ENCODE measurements around the gene ASRGL1. TPM values are rescaled to one million over a fixed set of nuclear protein-coding genes. Genes with fewer than 3 reads are reported as not detected.

Gene ASRGL1
- total RNA-seq, 6 experiments from 2014 or later, result 0.36 to 0.55 (median 0.49) TPM

DNA sequence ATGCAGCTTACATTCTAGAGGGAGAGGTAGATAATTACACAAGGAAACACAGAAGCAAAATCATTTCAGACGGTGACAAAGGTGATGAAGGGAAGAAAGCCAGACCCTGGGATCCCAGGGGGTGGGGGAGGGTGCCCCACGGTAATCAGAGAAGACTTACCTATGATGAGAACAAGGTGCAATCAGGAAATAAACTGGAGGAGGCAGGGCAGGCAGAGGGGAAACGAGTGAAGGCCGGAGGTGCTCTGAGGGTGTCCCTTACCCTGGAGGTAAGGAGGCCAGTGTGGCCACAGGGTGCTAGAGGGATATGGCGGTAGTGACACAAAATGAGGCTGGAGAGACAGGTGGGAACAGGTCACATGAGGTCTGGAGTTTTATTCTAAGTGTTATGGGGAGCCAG is 67.7 kb downstream of the ASRGL1 start:
- no peak for TF ChIP-seq CTCF (IDR thresholded peaks at IDR 0.05)
- H3K27me3 Mint-ChIP-seq (ENCODE audit: insufficient read depth), result peaks cover 26% of the 10 kb centered on the region
- H3K36me3 Mint-ChIP-seq (ENCODE audit: low read depth), result no peaks in the 10 kb centered on the region
- H3K4me1 Mint-ChIP-seq (ENCODE audit: low read depth), result peaks cover 18% of the 10 kb centered on the region
- H3K27ac Mint-ChIP-seq, result no peak overlapping the region
- DNase-seq, result no peak
- H3K9me3 Mint-ChIP-seq, result no peaks in the 10 kb centered on the region
- no peak overlapping the region for H3K4me3 Mint-ChIP-seq

GRCh38 chr11:62406034-62406433 is 68.8 kb downstream of the ASRGL1 start:
- no peak overlapping the region for H3K4me3 Mint-ChIP-seq
- H3K4me1 Mint-ChIP-seq (ENCODE audit: low read depth), result peaks cover 9% of the 10 kb centered on the region
- no peaks in the 10 kb centered on the region for H3K36me3 Mint-ChIP-seq (ENCODE audit: low read depth)
- H3K27ac Mint-ChIP-seq, result no peak overlapping the region
- H3K9me3 Mint-ChIP-seq, result no peaks in the 10 kb centered on the region
- peaks cover 26% of the 10 kb centered on the region for H3K27me3 Mint-ChIP-seq (ENCODE audit: insufficient read depth)
- no peak for DNase-seq
- no peak for TF ChIP-seq CTCF (IDR thresholded peaks at IDR 0.05)

- no peak for DNase-seq
- Mint-ChIP-seq H3K4me3 (no peak overlapping the region), H3K4me1 (ENCODE audit: low read depth) (no peaks in the 10 kb centered on the region), H3K36me3 (ENCODE audit: low read depth) (no peaks in the 10 kb centered on the region), H3K27ac (no peak overlapping the region), H3K9me3 (no peaks in the 10 kb centered on the region), H3K27me3 (ENCODE audit: insufficient read depth) (peaks cover 20% of the 10 kb centered on the region)
- TF ChIP-seq CTCF (IDR thresholded peaks at IDR 0.05), result no peak
These were observed 72.6 kb downstream of the ASRGL1 start for GRCh38 chr11:62409831-62410230.

- no peak overlapping the region for H3K4me3 Mint-ChIP-seq
- TF ChIP-seq CTCF (IDR thresholded peaks at IDR 0.05), result no peak
- no peaks in the 10 kb centered on the region for H3K36me3 Mint-ChIP-seq (ENCODE audit: low read depth)
- H3K27me3 Mint-ChIP-seq (ENCODE audit: insufficient read depth), result peaks cover 17% of the 10 kb centered on the region
- H3K27ac Mint-ChIP-seq, result no peak overlapping the region
- DNase-seq, result no peak
- H3K9me3 Mint-ChIP-seq, result no peaks in the 10 kb centered on the region
- no peaks in the 10 kb centered on the region for H3K4me1 Mint-ChIP-seq (ENCODE audit: low read depth)
These were observed 73.7 kb downstream of the ASRGL1 start for GRCh38 chr11:62410972-62411371.

DNA sequence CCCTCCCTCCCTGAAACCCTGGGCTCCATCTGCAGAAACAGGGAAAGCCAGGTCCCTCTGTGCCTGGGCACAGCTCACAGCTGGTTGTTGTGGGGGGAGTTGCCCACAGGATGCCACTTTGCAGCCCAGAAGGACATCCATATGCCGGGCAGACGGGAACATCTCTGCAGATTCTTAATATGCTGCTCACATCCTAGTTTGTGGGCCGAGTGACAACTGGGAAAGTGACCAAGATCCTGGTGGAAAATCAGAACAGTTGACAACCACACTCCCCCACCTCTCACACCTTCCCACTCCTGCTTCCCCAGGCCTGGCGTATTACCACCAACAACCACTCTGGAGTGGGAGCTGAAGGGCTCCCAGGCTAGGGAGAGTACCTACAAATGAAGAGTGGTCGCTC is 74.3 kb downstream of the ASRGL1 start:
- H3K4me3 Mint-ChIP-seq, result no peak overlapping the region
- H3K27me3 Mint-ChIP-seq (ENCODE audit: insufficient read depth), result peaks cover 17% of the 10 kb centered on the region
- no peak for TF ChIP-seq CTCF (IDR thresholded peaks at IDR 0.05)
- H3K4me1 Mint-ChIP-seq (ENCODE audit: low read depth), result no peaks in the 10 kb centered on the region
- no peaks in the 10 kb centered on the region for H3K36me3 Mint-ChIP-seq (ENCODE audit: low read depth)
- no peak for DNase-seq
- no peak overlapping the region for H3K27ac Mint-ChIP-seq
- H3K9me3 Mint-ChIP-seq, result no peaks in the 10 kb centered on the region
